HG03097 (cell line): Measurements from ENCODE around the gene RGL2.
A peak's percentile ranks its signal among the peaks of the same experiment; 100 is the strongest.
"Not testable (repeated sequence)": the region's sequence is repeated elsewhere in the genome, so short reads cannot be mapped to it uniquely, and the experiment has no call there.

ENCODE experiments used
- ATAC-seq: cut with Tn5 transposase; IDR thresholded peaks from one replicate; pipeline ENCODE4 v1.9.1; 2021; ENCODE audit not compliant: unreplicated experiment, low FRiP score

Gene RGL2

GRCh38 chr6:33275795-33276580, 22.8 kb downstream of the RGL2 start:
- not testable (repeated sequence) for ATAC-seq

- ATAC-seq = no peak
These were observed 24.5 kb downstream of the RGL2 start for GRCh38 chr6:33273924-33274902.

- ATAC-seq = no peak
These were observed 25.4 kb downstream of the RGL2 start for GRCh38 chr6:33273129-33273923.

GRCh38 chr6:33272275-33273128, 26.2 kb downstream of the RGL2 start:
- ATAC-seq = no peak

GRCh38 chr6:33271468-33272274, 27.1 kb downstream of the RGL2 start, which contains the start of the genes RPS18 and VPS52:
RPS18 (plus strand) TSS chr6:33272075; CDS start chr6:33272120, 45 bp downstream.
VPS52 (minus strand) TSS chr6:33271876; CDS start chr6:33271675, 201 bp downstream.
- peak; percentile 79 for ATAC-seq

GRCh38 chr6:33271117-33271467, 27.6 kb downstream of the RGL2 start:
- ATAC-seq = peak; percentile 3

GRCh38 chr6:33264015-33264414, 34.7 kb downstream of the RGL2 start:
- ATAC-seq = no peak

- ATAC-seq = not testable (repeated sequence)
These were observed 36.3 kb downstream of the RGL2 start for GRCh38 chr6:33262490-33262889.

GRCh38 chr6:33259032-33259431, 39.7 kb downstream of the RGL2 start:
- no peak for ATAC-seq

- no peak for ATAC-seq
These were observed 44.2 kb downstream of the RGL2 start for GRCh38 chr6:33254591-33254990.

GRCh38 chr6:33252759-33253158, 46.0 kb downstream of the RGL2 start:
- ATAC-seq = no peak

- no peak for ATAC-seq
These were observed 47.2 kb downstream of the RGL2 start for GRCh38 chr6:33251395-33252012.

- ATAC-seq = no peak
These were observed 48.0 kb downstream of the RGL2 start for GRCh38 chr6:33250731-33251130.

- ATAC-seq = no peak
These were observed 48.8 kb downstream of the RGL2 start for GRCh38 chr6:33249732-33250630.

- ATAC-seq = peak; percentile 91
These were observed 49.6 kb downstream of the RGL2 start for GRCh38 chr6:33248932-33249731.

- ATAC-seq = no peak
These were observed 50.2 kb downstream of the RGL2 start for GRCh38 chr6:33248643-33248931.
